ENCODE data around the gene RCSD1.

GRCh38 chr1:167707942-167708341 is 77.9 kb downstream of the RCSD1 start:
- TF ChIP-seq CTCF (IDR thresholded peaks at IDR 0.05; ENCODE audit: poor library complexity) (no peak), EZH2 (IDR thresholded peaks at IDR 0.05; ENCODE audit: borderline replicate concordance) (no peak)

All from hepatocyte (in vitro differentiated cells).